ENCODE measurements around the gene SLC7A10.
A peak's percentile ranks its signal among the peaks of the same experiment; 100 is the strongest.

The SLC7A10 gene

GRCh38 chr19:33259539-33259938, 33.9 kb upstream of the SLC7A10 start:
- Histone ChIP-seq H3K4me1 (peaks cover 37 to 65% (median 55%) of the 10 kb centered on the region in 10 experiments), H3K27me3 (no peaks in the 10 kb centered on the region), H3K9me3 (replicated peaks in 1 of 11) (peaks cover 0 to 9% (median 4%) of the 10 kb centered on the region in 11 experiments; a peak in 8 of 22 replicates), H3K9ac (no peak overlapping the region; a peak in 1 of 22 replicates), H3K4me3 (no peak overlapping the region), H3K27ac (0 out of 22 replicates have a peak overlapping the region, but pooled peaks of 1 of the 11 experiments have one; percentile 84), H4K20me1 (no peaks in the 10 kb centered on the region), H3K4me2 (peak overlapping the region; percentile 89 to 99 (median 96)), H3K36me3 (no peaks in the 10 kb centered on the region)
- TF ChIP-seq Cebpa-rat (IDR thresholded peaks at IDR 0.05), result no peak

GRCh38 chr19:33257828-33258227, 32.2 kb upstream of the SLC7A10 start:
- Histone ChIP-seq H3K4me1 (peaks cover 37 to 56% (median 44%) of the 10 kb centered on the region in 10 experiments), H3K27me3 (no peaks in the 10 kb centered on the region), H3K9me3 (replicated peaks in 1 of 11) (peaks cover 0 to 9% (median 4%) of the 10 kb centered on the region in 11 experiments; a peak in 8 of 22 replicates), H4K20me1 (no peaks in the 10 kb centered on the region), H3K27ac (no peak overlapping the region), H3K36me3 (no peaks in the 10 kb centered on the region), H3K4me2 (no peak overlapping the region), H3K9ac (no peak overlapping the region), H3K4me3 (no peak overlapping the region)
- no peak for TF ChIP-seq Cebpa-rat (IDR thresholded peaks at IDR 0.05)

GRCh38 chr19:33256261-33256660, 30.6 kb upstream of the SLC7A10 start:
- Histone ChIP-seq H3K36me3 (no peaks in the 10 kb centered on the region), H3K27ac (no peak overlapping the region), H3K9ac (0 out of 22 replicates have a peak overlapping the region, but pooled peaks of 1 of the 11 experiments have one; percentile 19), H3K4me3 (no peak overlapping the region), H3K27me3 (no peaks in the 10 kb centered on the region), H4K20me1 (no peaks in the 10 kb centered on the region), H3K4me2 (peak overlapping the region in 1 of 11 experiments; percentile 2; a peak in 2 of 22 replicates), H3K4me1 (peaks cover 24 to 52% (median 35%) of the 10 kb centered on the region in 10 experiments), H3K9me3 (replicated peaks in 1 of 11) (peaks cover 0 to 9% (median 4%) of the 10 kb centered on the region in 11 experiments; a peak in 8 of 22 replicates)
- no peak for TF ChIP-seq Cebpa-rat (IDR thresholded peaks at IDR 0.05)

GRCh38 chr19:33255781-33256180, 30.1 kb upstream of the SLC7A10 start:
- peaks cover 24 to 52% (median 35%) of the 10 kb centered on the region in 10 experiments for H3K4me1 ChIP-seq
- peaks cover 0 to 9% (median 4%) of the 10 kb centered on the region in 11 experiments; a peak in 8 of 22 replicates for H3K9me3 ChIP-seq (replicated peaks in 1 of 11)
- H3K27ac ChIP-seq, result no peak overlapping the region
- H3K4me2 ChIP-seq, result peak overlapping the region in 1 of 11 experiments; percentile 2; a peak in 2 of 22 replicates
- H3K4me3 ChIP-seq, result no peak overlapping the region
- no peak for TF ChIP-seq Cebpa-rat (IDR thresholded peaks at IDR 0.05)
- no peaks in the 10 kb centered on the region for H3K27me3 ChIP-seq
- no peaks in the 10 kb centered on the region for H3K36me3 ChIP-seq
- no peaks in the 10 kb centered on the region for H4K20me1 ChIP-seq
- H3K9ac ChIP-seq, result no peak overlapping the region

- Histone ChIP-seq H3K9ac (no peak overlapping the region; a peak in 2 of 22 replicates), H3K4me2 (peak overlapping the region in 2 of 11 experiments; percentile 37; a peak in 1 of 22 replicates), H3K27ac (no peak overlapping the region), H3K9me3 (replicated peaks in 1 of 11) (peaks cover 0 to 9% (median 4%) of the 10 kb centered on the region in 11 experiments; a peak in 8 of 22 replicates), H3K4me3 (no peak overlapping the region), H3K36me3 (no peaks in the 10 kb centered on the region), H3K4me1 (peaks cover 14 to 51% (median 27%) of the 10 kb centered on the region in 10 experiments), H3K27me3 (no peaks in the 10 kb centered on the region), H4K20me1 (no peaks in the 10 kb centered on the region)
- TF ChIP-seq Cebpa-rat (IDR thresholded peaks at IDR 0.05), result no peak
Observed at GRCh38 chr19:33254245-33254824, 28.7 kb upstream of the SLC7A10 start.

- no peak for TF ChIP-seq Cebpa-rat (IDR thresholded peaks at IDR 0.05)
- Histone ChIP-seq H3K9ac (no peak overlapping the region; a peak in 1 of 22 replicates), H4K20me1 (no peaks in the 10 kb centered on the region), H3K9me3 (replicated peaks in 1 of 11) (peaks cover 0 to 7% (median 4%) of the 10 kb centered on the region in 11 experiments; a peak in 8 of 22 replicates), H3K27ac (peak overlapping the region in 1 of 11 experiments; percentile 33; a peak in 1 of 22 replicates), H3K4me3 (no peak overlapping the region), H3K27me3 (no peaks in the 10 kb centered on the region), H3K4me1 (peaks cover 14 to 61% (median 26%) of the 10 kb centered on the region in 10 experiments; a peak in 19 of 20 replicates), H3K4me2 (peak overlapping the region in 4 of 11 experiments; percentile 20 to 82 (median 76); a peak in 6 of 22 replicates), H3K36me3 (no peaks in the 10 kb centered on the region)
Observed at GRCh38 chr19:33252971-33253370, 27.3 kb upstream of the SLC7A10 start.

- H3K27ac ChIP-seq, result peak overlapping the region in 1 of 11 experiments; percentile 33; a peak in 1 of 22 replicates
- TF ChIP-seq Cebpa-rat (IDR thresholded peaks at IDR 0.05), result no peak
- no peaks in the 10 kb centered on the region for H4K20me1 ChIP-seq
- peak overlapping the region in 4 of 11 experiments; percentile 20 to 82 (median 76); a peak in 6 of 22 replicates for H3K4me2 ChIP-seq
- H3K4me3 ChIP-seq, result no peak overlapping the region
- H3K4me1 ChIP-seq, result peaks cover 14 to 61% (median 26%) of the 10 kb centered on the region in 10 experiments; a peak in 19 of 20 replicates
- H3K36me3 ChIP-seq, result no peaks in the 10 kb centered on the region
- H3K9me3 ChIP-seq (replicated peaks in 1 of 11), result peaks cover 0 to 2% (median 0%) of the 10 kb centered on the region in 11 experiments; a peak in 3 of 22 replicates
- H3K27me3 ChIP-seq, result no peaks in the 10 kb centered on the region
- H3K9ac ChIP-seq, result no peak overlapping the region
Observed at GRCh38 chr19:33252418-33252962, 26.8 kb upstream of the SLC7A10 start.

GRCh38 chr19:33251526-33252090, 26.0 kb upstream of the SLC7A10 start:
- H3K4me3 ChIP-seq, result no peak overlapping the region
- no peaks in the 10 kb centered on the region for H4K20me1 ChIP-seq
- no peaks in the 10 kb centered on the region for H3K9me3 ChIP-seq (replicated peaks in 1 of 11)
- 0 out of 22 replicates have a peak overlapping the region, but pooled peaks of 1 of the 11 experiments have one; percentile 15 for H3K9ac ChIP-seq
- no peak for TF ChIP-seq Cebpa-rat (IDR thresholded peaks at IDR 0.05)
- no peaks in the 10 kb centered on the region for H3K27me3 ChIP-seq
- H3K27ac ChIP-seq, result no peak overlapping the region
- no peaks in the 10 kb centered on the region for H3K36me3 ChIP-seq
- H3K4me2 ChIP-seq, result peak overlapping the region; percentile 26 to 80 (median 40); a peak in 16 of 22 replicates
- peaks cover 14 to 64% (median 26%) of the 10 kb centered on the region in 10 experiments; a peak in 19 of 20 replicates for H3K4me1 ChIP-seq

- H3K27me3 ChIP-seq, result no peaks in the 10 kb centered on the region
- peaks cover 2 to 5% (median 3%) of the 10 kb centered on the region in 11 experiments for H3K9me3 ChIP-seq (replicated peaks in 1 of 11)
- peak overlapping the region; percentile 26 to 80 (median 40); a peak in 17 of 22 replicates for H3K4me2 ChIP-seq
- no peak for TF ChIP-seq Cebpa-rat (IDR thresholded peaks at IDR 0.05)
- no peak overlapping the region for H3K27ac ChIP-seq
- H3K4me1 ChIP-seq, result peaks cover 14 to 64% (median 26%) of the 10 kb centered on the region in 10 experiments; a peak in 19 of 20 replicates
- H4K20me1 ChIP-seq, result no peaks in the 10 kb centered on the region
- H3K36me3 ChIP-seq, result no peaks in the 10 kb centered on the region
- H3K4me3 ChIP-seq, result no peak overlapping the region
- H3K9ac ChIP-seq, result peak overlapping the region in 1 of 11 experiments; percentile 15; a peak in 1 of 22 replicates
Observed at GRCh38 chr19:33251076-33251475, 25.4 kb upstream of the SLC7A10 start.

Measured in BLaER1 treated with 17β-estradiol and CSF1 and Interleukin-3, amounts not matched to agents 10 nM and 100 nM (cell line).